ENCODE results near the gene ZBTB38. TPM values are rescaled to one million over a fixed set of nuclear protein-coding genes. Genes with fewer than 3 reads are reported as not detected.

ZBTB38 gene
- total RNA-seq, 4 donors from 2014 or later: 160 to 415 (median 232) TPM

GRCh38 chr3:141335531-141336061, 32.7 kb upstream of the ZBTB38 start:
- H3K36me3 ChIP-seq: no peaks in the 10 kb centered on the region
- ATAC-seq (no peak), DNase-seq (no peak)
- H3K4me1 ChIP-seq: no peaks in the 10 kb centered on the region
- no peaks in the 10 kb centered on the region for H3K27me3 ChIP-seq
- intact Hi-C loops (cut with DNase I; ENCODE audit: low total_unique reads): no loop called here
- no peak overlapping the region for H3K4me3 ChIP-seq
- TF ChIP-seq POLR2A (IDR thresholded peaks at IDR 0.05): no peak
- TF ChIP-seq CTCF (IDR thresholded peaks at IDR 0.05 in 4 of 5, conservative IDR thresholded peaks at IDR 0.05 in 1 of 5): no peak
- no peaks in the 10 kb centered on the region for H3K9me3 ChIP-seq
- H3K27ac ChIP-seq: no peak overlapping the region
- in situ Hi-C loops (cut with MboI; ENCODE audit: low sequenced_read_pairs in 4 of 4): no loop called here

GRCh38 chr3:141336672-141337522, 31.4 kb upstream of the ZBTB38 start:
- Histone ChIP-seq H3K4me1 (no peaks in the 10 kb centered on the region), H3K36me3 (no peaks in the 10 kb centered on the region), H3K4me3 (no peak overlapping the region), H3K27ac (no peak overlapping the region), H3K9me3 (no peaks in the 10 kb centered on the region), H3K27me3 (no peaks in the 10 kb centered on the region)
- TF ChIP-seq CTCF (IDR thresholded peaks at IDR 0.05 in 4 of 5, conservative IDR thresholded peaks at IDR 0.05 in 1 of 5): no peak
- no peak for TF ChIP-seq POLR2A (IDR thresholded peaks at IDR 0.05)
- intact Hi-C loops (cut with DNase I; ENCODE audit: low total_unique reads): no loop called here
- no peak for ATAC-seq
- in situ Hi-C loops (cut with MboI; ENCODE audit: low sequenced_read_pairs in 4 of 4): no loop called here
- DNase-seq: no peak

- Histone ChIP-seq H3K27ac (no peak overlapping the region), H3K27me3 (no peaks in the 10 kb centered on the region), H3K9me3 (no peaks in the 10 kb centered on the region), H3K4me1 (no peaks in the 10 kb centered on the region), H3K36me3 (no peaks in the 10 kb centered on the region), H3K4me3 (no peak overlapping the region)
- DNase-seq (no peak), ATAC-seq (no peak)
- TF ChIP-seq CTCF (IDR thresholded peaks at IDR 0.05 in 4 of 5, conservative IDR thresholded peaks at IDR 0.05 in 1 of 5) (no peak), POLR2A (IDR thresholded peaks at IDR 0.05) (no peak)
- intact Hi-C loops (cut with DNase I; ENCODE audit: low total_unique reads) (no loop called here), in situ Hi-C loops (cut with MboI; ENCODE audit: low sequenced_read_pairs in 4 of 4) (no loop called here)
These were observed 30.8 kb upstream of the ZBTB38 start for GRCh38 chr3:141337523-141337854.

- intact Hi-C loops (cut with DNase I; ENCODE audit: low total_unique reads): no loop called here
- TF ChIP-seq CTCF (IDR thresholded peaks at IDR 0.05 in 4 of 5, conservative IDR thresholded peaks at IDR 0.05 in 1 of 5) (no peak), POLR2A (IDR thresholded peaks at IDR 0.05) (no peak)
- DNase-seq (no peak), ATAC-seq (no peak)
- Histone ChIP-seq H3K27ac (no peak overlapping the region), H3K27me3 (no peaks in the 10 kb centered on the region), H3K9me3 (no peaks in the 10 kb centered on the region), H3K4me1 (no peaks in the 10 kb centered on the region), H3K4me3 (no peak overlapping the region), H3K36me3 (no peaks in the 10 kb centered on the region)
- in situ Hi-C loops (cut with MboI; ENCODE audit: low sequenced_read_pairs in 4 of 4): no loop called here
These were observed 30.3 kb upstream of the ZBTB38 start for GRCh38 chr3:141337991-141338390.
